NCI-H2081 (cell line): ENCODE data around the gene CCN5.
A peak's percentile ranks its signal among the peaks of the same experiment; 100 is the strongest.

ENCODE experiments used
- DNase-seq, 2 experiments: peaks; one replicate each; lab custom pipeline; 2025; lab: John Stamatoyannopoulos, UW

The CCN5 gene

GRCh38 chr20:44737116-44737515, 21.9 kb downstream of the CCN5 start:
- DNase-seq: no peak

- peak; percentile 48 to 70 for DNase-seq
Observed at GRCh38 chr20:44738813-44739477, 23.8 kb downstream of the CCN5 start.

- no peak for DNase-seq
Observed at GRCh38 chr20:44739942-44740341, 24.8 kb downstream of the CCN5 start.

GRCh38 chr20:44742304-44743079, 27.3 kb downstream of the CCN5 start:
- no peak for DNase-seq

GRCh38 chr20:44743080-44743701, 28.0 kb downstream of the CCN5 start:
- no peak for DNase-seq

- DNase-seq: no peak
Observed at GRCh38 chr20:44743916-44744655, 28.9 kb downstream of the CCN5 start.

GRCh38 chr20:44745122-44745597, 30.0 kb downstream of the CCN5 start:
- no peak for DNase-seq

- no peak for DNase-seq
Observed at GRCh38 chr20:44745598-44746366, 30.6 kb downstream of the CCN5 start, which contains the start of gene KCNK15. Gene KCNK15 (plus strand): TSS chr20:44745865. CDS start chr20:44745911, 46 bp downstream.

- DNase-seq: peak; percentile 84 to 95
Observed at GRCh38 chr20:44746367-44747165, 31.4 kb downstream of the CCN5 start.

GRCh38 chr20:44747166-44748004, 32.2 kb downstream of the CCN5 start:
- peak; percentile 88 to 94 for DNase-seq

GRCh38 chr20:44748005-44748370, 32.8 kb downstream of the CCN5 start:
- DNase-seq: peak in 1 of 2 experiments; percentile 34

- DNase-seq: no peak
Observed at GRCh38 chr20:44750081-44750805, 35.1 kb downstream of the CCN5 start.

GRCh38 chr20:44752099-44752931, 37.1 kb downstream of the CCN5 start:
- DNase-seq: no peak

- no peak for DNase-seq
Observed at GRCh38 chr20:44754554-44754953, 39.4 kb downstream of the CCN5 start.

GRCh38 chr20:44756011-44756688, 41.0 kb downstream of the CCN5 start:
- DNase-seq: no peak

- DNase-seq: no peak
Observed at GRCh38 chr20:44756956-44757355, 41.8 kb downstream of the CCN5 start.
